ENCODE results near the gene CTDSPL2. TPM values are rescaled to one million over a fixed set of nuclear protein-coding genes. Genes with fewer than 3 reads are reported as not detected.

Gene CTDSPL2
- total and polyA plus RNA-seq, 10 of the 15 experiments (the other 5 are each of a cell fraction or from before 2014, with no cell fraction given): 10.7 to 77.1 (median 44.9) TPM

- TF ChIP-seq, protein P1, sequence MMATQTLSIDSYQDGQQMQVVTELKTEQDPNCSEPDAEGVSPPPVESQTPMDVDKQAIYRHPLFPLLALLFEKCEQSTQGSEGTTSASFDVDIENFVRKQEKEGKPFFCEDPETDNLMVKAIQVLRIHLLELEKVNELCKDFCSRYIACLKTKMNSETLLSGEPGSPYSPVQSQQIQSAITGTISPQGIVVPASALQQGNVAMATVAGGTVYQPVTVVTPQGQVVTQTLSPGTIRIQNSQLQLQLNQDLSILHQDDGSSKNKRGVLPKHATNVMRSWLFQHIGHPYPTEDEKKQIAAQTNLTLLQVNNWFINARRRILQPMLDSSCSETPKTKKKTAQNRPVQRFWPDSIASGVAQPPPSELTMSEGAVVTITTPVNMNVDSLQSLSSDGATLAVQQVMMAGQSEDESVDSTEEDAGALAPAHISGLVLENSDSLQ (IDR thresholded peaks at IDR 0.05): peak; percentile 33; the same call in 1 of the 2 replicates
These were observed 42.0 kb upstream of the CTDSPL2 start (continued) for GRCh38 chr15:44385344-44385942.

DNA sequence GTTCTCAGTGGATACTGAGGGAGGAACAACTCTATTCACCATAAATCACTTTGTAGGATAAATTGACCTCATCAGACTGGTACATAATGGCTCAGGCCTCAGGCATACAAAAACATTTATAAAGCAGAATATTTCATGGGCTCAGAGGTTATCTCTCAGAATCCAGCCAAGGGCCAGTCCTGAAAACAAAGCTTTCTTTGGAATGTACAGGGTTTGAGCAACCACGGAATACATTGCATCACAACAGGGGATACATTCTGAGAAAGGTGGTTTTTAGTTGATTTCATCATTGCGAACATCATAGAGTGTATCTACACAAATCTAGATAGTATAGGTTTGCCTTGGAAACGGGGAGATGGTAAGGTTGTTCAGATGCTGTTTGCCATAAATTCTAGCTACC lies 33.4 kb upstream of the CTDSPL2 start:
- FAIRE-seq: no peak
- ATAC-seq: no peak

More for the DNA sequence above, 33.4 kb upstream of the CTDSPL2 start:
- no peak overlapping the region for H2AFZ ChIP-seq (ENCODE audit: control insufficient read depth, low read depth, low read length)
- no peak overlapping the region for H3K27ac ChIP-seq (ENCODE audit: control insufficient read depth, insufficient read depth)
- ChIA-PET RAD21 (ENCODE audit: unreplicated experiment) (no interaction called here), SMC1A (ENCODE audit: uncharacterized antibody, unreplicated experiment) (interaction anchor here (0.5 to 2.0 kb wide), 2 partner anchors 9 to 11 kb away, joined by 3 to 6 read pairs; no protein-coding TSS in a partner anchor), POLR2A (interaction anchor here (0.7 kb wide), 1 partner anchor 15 kb away, joined by 3 read pairs; no protein-coding TSS in a partner anchor), CTCF (no interaction called here)
- in situ Hi-C loops (cut with MboI): no loop called here
- intact Hi-C loops (cut with micrococcal nuclease; ENCODE audit: unreplicated experiment): no loop called here
- no peaks in the 10 kb centered on the region for H3K79me2 ChIP-seq (ENCODE audit: control insufficient read depth, insufficient read depth, low read length)
- TF ChIP-seq RUNX3 (IDR thresholded peaks at IDR 0.05; ENCODE audit: low read length): no peak
- no peak for TF ChIP-seq SREBF1 (IDR thresholded peaks at IDR 0.05; ENCODE audit: low read length)
- no peak for TF ChIP-seq SUZ12 (IDR thresholded peaks at IDR 0.05; ENCODE audit: unreplicated experiment)
- TF ChIP-seq ELK1 (IDR thresholded peaks at IDR 0.05; ENCODE audit: low read depth, low read length): no peak
- no peak for TF ChIP-seq RB1 (IDR thresholded peaks at IDR 0.05; ENCODE audit: borderline replicate concordance)
- TF ChIP-seq, protein P2, sequence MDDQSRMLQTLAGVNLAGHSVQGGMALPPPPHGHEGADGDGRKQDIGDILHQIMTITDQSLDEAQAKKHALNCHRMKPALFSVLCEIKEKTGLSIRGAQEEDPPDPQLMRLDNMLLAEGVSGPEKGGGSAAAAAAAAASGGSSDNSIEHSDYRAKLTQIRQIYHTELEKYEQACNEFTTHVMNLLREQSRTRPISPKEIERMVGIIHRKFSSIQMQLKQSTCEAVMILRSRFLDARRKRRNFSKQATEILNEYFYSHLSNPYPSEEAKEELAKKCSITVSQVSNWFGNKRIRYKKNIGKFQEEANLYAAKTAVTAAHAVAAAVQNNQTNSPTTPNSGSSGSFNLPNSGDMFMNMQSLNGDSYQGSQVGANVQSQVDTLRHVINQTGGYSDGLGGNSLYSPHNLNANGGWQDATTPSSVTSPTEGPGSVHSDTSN (IDR thresholded peaks at IDR 0.05; ENCODE audit: insufficient replicate concordance, low read depth, low read length): no peak
- DNase-seq (ENCODE audit: low read depth, low spot score): no peak
- no peaks in the 10 kb centered on the region; a peak in 1 of 4 replicates for H3K36me3 ChIP-seq (ENCODE audit: control insufficient read depth in 2 of 2, insufficient read depth in 2 of 2, low read length in 1 of 2)
- no peaks in the 10 kb centered on the region for H3K27me3 ChIP-seq (replicated peaks in 1 of 2; ENCODE audit: control insufficient read depth in 2 of 2, insufficient read depth in 2 of 2, low read length in 1 of 2)
- no peaks in the 10 kb centered on the region for H3K9me3 ChIP-seq (replicated peaks; ENCODE audit: control insufficient read depth, insufficient read depth, low read length)
- no peaks in the 10 kb centered on the region for H4K20me1 ChIP-seq (ENCODE audit: control insufficient read depth, insufficient read depth)
- 100% methylated on average over 3 of the region's 3 CpGs for WGBS (ENCODE audit: insufficient coverage, insufficient replicate concordance, low lambda C conversion rate, missing lambda C conversion rate)
- H3K4me1 ChIP-seq (ENCODE audit: control insufficient read depth, insufficient read depth, low read length): no peaks in the 10 kb centered on the region
- no TSS peak for BruUV-seq (replicated peaks)
- no peak overlapping the region for H3K4me2 ChIP-seq (ENCODE audit: control insufficient read depth, insufficient read depth)
- H3K9ac ChIP-seq (ENCODE audit: control insufficient read depth, insufficient read depth, low read length): no peak overlapping the region
- no peak overlapping the region for H3K4me3 ChIP-seq

Measured in GM12878 (cell line).